ENCODE results near the gene RHOF. TPM values are rescaled to one million over a fixed set of nuclear protein-coding genes. Genes with fewer than 3 reads are reported as not detected.

RHOF gene
- total and polyA plus RNA-seq, 2 of the 13 experiments (the other 11 are each of a cell fraction or from before 2014, with no cell fraction given): 14.6 to 32.2 TPM

GRCh38 chr12:121781998-121782979 lies 11.2 kb downstream of the RHOF start (continued):
- TF ChIP-seq RERE (CRISPR knock-in tag; IDR thresholded peaks at IDR 0.05; ENCODE audit: low read depth): no peak
- TF ChIP-seq SMC3 (IDR thresholded peaks at IDR 0.05; ENCODE audit: low read length): no peak
- no peak for TF ChIP-seq ZNF30 (CRISPR knock-in tag; IDR thresholded peaks at IDR 0.05)
- TF ChIP-seq MYC (CRISPR knock-in tag; IDR thresholded peaks at IDR 0.05; ENCODE audit: borderline replicate concordance): no peak
- no peak for TF ChIP-seq ZNF652 (CRISPR knock-in tag; IDR thresholded peaks at IDR 0.05; ENCODE audit: borderline replicate concordance, low read depth)
- no peak for TF ChIP-seq NFKBIZ (CRISPR knock-in tag; IDR thresholded peaks at IDR 0.05)
- no peak for TF ChIP-seq PAX8 (CRISPR knock-in tag; IDR thresholded peaks at IDR 0.05; ENCODE audit: borderline replicate concordance)
- TF ChIP-seq KLF16 (CRISPR knock-in tag; IDR thresholded peaks at IDR 0.05): peak in 1 of 2 experiments; percentile 35; a peak in 1 of 4 replicates
- TF ChIP-seq ZNF646 (CRISPR knock-in tag; IDR thresholded peaks at IDR 0.05): no peak
- no peak for TF ChIP-seq THRA (CRISPR knock-in tag; IDR thresholded peaks at IDR 0.05; ENCODE audit: borderline replicate concordance)
- TF ChIP-seq MAFK (conservative IDR thresholded peaks at IDR 0.05 in 1 of 2, IDR thresholded peaks at IDR 0.05 in 1 of 2; ENCODE audit: low read length in 2 of 2): no peak
- TF ChIP-seq GMEB1 (CRISPR knock-in tag; IDR thresholded peaks at IDR 0.05; ENCODE audit: borderline replicate concordance): no peak

All from HepG2 (cell line).